DLD1 (cell line): ENCODE data around the gene GET4.

Source experiments
- in situ Hi-C: cut with HindIII; loops from 2 replicates; pipeline ENCODE4 v1.10.0; 2017; ENCODE audit warnings: low sequenced_read_pairs

GET4 gene

DNA sequence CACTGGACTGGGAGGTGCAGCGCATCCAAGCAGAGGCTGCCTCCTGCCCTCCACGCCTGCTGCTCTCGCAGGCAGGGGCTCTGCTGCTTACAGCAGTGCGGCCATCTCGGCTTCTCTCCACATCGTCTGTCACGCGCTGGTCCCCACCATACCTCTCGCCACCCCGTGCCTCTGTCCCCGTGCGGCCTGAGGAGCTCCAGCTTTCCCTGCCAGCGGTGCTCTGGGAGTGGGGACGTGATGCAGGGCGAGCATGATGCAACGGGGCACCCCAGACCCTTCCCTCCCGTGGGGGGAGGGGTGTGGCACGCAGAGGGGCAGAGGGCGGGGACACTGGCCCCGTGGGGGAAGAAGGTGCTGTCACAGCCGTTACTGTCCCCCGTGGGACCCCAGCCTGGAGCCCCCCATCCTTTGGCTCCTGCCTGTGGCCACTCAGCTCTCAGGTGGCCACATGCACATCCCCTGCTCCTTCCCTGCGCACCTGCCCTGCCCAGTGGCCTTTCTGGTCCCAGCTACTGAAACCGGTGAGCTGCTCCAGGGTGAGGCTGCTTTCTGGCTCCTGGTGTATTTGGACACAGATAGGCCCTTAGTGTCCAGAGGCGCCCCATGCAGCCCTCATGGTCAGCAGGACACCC, 9.0 kb downstream of the GET4 start:
- in situ Hi-C loops, result no loop called here

DNA sequence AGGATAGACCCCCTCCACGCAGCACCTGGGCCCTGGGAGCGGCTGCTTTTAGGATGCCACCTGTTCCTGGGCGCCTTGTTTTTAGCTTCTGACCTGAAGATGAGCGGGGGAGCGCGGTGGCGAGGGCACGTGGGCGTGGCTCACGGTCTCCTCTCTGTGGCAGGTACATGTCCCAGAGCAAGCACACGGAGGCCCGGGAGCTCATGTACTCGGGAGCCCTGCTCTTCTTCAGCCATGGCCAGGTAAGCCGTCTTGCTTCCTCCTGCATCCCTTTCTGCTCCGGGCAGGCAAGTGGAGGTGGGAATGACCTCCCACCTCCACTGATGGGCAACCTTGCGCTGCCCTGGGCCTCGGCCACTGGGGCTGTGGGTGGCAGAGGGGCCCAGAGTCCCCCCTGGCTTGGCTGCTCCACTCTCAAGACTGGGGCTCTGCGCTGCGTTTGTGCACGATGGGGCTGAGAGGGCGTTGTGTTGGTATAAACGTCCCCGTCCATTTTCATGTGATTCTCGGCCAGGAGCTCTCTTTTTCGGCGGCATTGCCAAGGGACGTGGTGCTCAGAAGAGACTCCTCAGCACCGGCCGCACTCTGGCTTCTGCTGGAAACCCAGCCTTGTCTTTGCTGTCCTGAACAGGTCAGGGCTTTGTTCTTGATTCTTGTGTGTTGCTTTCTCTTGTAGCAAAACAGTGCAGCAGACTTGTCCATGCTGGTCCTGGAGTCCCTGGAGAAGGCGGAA, 9.7 kb downstream of the GET4 start:
- in situ Hi-C loops, result no loop called here

DNA sequence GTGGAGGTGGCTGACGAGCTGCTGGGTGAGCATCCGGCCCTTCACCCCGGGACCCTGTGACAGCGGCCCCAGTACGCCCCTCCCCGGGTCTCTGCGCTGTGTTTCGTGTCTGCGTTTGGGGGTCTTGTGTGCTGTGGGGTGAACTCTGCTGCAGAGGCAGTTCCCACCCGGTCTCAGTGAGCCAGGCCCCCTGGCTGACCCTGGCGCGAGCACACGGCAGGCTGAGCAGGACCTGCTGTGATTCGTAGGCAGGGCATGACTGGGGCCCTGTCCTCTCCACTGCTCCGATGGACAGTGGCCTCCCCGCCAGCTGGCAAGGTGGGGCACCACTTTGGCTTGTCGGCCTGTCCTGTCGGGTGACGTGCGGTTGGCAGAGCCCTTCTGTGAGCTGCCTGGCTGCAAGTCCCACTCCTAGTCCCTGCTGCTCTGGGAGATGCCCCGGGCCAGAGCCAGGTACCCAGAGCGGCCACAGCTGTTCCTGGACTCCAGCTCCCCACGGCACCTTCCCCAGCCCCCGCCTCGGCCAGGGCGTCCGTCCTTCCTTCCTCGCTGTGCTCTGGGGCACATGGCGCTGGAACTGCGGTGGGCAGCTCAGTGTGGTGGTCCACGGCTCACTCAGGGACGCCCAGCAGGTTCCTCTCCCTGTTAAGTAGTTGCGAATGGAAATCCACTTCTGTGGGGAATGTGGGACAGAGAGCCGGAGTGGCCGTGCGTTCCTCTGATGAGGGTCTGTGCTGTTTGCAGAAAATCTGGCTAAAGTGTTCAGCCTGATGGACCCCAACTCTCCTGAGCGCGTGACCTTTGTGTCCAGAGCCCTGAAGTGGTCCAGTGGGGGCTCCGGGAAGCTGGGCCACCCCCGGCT, 10.5 kb downstream of the GET4 start:
- in situ Hi-C loops, result no loop called here

DNA sequence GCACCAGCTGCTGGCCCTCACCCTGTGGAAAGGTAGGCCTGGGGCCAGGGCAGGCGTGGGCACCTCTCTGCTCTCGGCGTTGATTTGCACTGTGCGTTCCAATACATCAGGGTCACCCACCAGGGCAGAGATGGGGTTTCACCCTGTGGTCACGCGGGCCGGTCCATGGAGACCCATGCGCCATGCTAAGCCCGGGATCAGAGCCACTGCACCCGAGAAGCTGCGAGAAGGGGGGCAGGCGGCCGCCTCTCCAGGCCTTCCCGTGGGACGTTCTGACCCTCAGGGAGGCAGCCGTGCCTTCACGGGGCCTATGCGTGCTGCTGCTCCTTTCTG, 11.1 kb downstream of the GET4 start:
- in situ Hi-C loops, result no loop called here

DNA sequence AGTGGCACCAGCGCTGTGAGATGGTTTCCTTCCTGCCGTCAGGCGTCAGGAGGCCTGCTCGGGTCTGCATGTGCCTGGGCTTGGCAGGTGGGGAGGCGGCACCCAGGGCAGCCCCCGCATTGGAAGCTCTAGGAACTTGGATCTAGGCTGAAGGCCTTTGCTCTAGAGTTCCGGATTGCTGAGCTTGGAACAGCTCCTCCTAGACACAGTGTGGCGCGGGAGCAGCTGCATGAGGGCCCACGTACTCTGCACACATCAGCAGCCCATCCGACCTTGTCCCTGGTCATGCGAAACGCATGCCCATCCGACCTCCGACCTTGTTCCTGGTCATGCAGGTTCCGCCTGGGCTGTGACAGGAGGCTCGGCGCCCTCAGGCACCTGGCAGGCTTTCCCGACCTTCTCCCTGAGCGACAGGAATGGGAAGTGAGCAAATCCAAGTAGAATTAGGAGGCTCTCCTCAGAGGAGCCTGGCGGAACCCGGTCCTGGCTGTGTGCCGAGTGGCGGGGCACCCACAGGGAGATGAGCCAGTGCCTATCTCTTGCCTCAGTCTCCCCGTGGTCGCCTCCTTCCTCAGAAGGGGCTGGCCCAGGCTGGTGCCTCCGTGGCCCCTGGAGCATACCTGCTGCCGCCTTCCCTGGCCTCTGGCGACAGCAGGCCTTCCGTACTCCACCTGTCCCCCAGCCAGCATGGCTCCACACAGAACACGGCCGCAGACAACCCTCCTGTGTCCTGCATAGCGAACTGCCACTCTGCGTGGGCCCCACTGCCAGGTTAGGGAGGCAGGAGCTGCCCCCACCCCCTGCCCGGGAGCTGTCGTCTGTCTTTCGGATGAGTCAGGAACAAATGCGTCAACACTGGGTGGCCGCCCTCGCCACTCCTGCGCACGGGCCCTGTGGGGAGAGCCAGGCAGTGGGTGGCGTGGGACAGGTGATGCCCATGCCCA, 12.0 kb downstream of the GET4 start:
- in situ Hi-C loops, result no loop called here

DNA sequence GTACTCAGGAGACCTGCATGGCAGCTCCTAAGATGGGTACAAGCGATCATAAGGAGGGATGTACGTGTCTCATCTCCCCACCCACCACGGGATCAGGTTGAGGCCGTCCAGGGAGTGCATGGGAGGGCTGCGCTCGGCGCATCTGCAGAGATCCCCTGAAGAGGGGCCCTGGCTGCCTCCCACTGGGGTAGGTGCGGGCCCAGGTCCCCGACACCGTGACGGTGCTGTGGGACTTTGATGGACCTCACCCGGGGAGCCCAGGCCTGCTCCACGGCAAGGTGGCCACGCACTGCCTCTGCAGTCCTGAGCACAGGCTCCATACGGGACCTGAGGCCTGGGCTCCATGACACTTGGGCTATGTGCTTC, 12.7 kb downstream of the GET4 start:
- in situ Hi-C loops, result no loop called here

DNA sequence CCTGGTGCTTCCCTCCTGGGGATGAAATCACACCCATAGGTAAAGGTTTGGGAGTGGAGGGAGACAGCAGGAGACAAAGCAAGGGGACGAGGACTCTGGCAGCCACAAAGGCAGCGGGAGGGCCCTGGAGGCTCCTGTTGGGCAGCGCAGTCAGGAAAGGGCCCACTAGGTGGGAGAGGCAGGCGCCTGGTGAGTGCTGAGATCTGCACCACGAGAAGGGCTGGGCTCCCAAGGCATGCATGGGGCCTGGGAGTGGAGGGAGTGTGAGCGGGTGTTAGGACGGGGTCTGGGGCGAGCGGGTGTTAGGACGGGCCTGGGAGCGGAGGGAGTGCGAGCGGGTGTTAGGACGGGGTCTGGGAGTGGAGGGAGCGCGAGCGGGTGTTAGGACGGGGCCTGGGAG, 13.0 kb downstream of the GET4 start:
- in situ Hi-C loops, result no loop called here

DNA sequence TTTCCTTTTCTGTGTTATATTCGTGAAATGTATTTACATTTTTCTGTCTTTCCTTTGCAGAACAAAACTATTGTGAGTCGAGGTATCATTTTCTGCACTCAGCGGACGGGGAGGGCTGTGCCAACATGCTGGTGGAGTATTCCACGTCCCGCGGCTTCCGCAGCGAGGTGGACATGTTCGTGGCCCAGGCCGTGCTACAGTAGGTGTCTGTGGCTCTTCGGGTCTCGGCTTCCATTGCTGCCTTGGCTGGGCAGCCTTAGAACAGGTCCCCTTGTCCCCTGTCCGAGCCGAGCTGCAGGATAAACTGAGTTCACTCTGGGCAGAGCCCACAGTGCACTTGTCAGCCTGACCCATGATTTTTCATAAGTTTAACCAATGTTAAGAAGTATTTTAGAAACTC, 14.5 kb downstream of the GET4 start:
- in situ Hi-C loops, result no loop called here

DNA sequence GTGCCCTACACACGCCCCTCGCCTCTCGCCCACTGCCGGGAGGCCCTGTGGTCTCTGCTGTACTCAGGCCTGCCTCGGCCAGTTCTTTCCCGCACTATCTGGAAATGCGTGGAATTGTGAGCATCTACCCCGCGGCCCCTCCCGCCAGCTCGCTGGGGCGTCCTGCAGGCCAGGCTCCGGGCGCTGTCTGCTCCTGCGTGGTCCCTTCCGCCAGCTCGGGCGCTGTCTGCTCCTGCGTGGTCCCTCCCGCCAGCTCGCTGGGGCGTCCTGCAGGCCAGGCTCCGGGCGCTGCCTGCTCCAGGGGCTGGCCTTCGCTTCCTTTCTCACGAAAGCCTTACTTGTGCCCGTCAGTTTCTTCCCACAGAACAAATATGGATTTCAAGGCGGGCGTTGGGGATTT, 14.9 kb downstream of the GET4 start:
- in situ Hi-C loops, result no loop called here

DNA sequence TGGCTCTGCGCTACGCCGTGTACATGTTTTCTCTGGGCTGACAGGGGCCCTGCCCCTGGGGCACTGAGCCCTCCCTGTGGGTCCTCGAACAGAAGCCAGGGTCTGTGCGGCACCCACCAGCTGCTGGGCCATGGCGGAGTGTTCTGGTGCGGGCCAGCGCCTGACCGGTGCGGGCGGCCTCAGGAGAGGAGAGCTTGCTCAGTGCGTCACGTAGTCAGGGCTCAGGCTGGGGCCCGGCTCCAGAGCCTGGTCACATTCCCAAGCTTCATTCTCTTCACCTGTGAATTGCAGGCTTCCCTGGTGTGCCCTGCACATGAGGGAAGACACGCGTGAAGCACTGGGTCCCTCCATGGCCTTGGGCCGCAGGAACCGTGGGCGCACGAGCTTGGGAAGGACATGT, 15.5 kb downstream of the GET4 start:
- in situ Hi-C loops, result no loop called here

DNA sequence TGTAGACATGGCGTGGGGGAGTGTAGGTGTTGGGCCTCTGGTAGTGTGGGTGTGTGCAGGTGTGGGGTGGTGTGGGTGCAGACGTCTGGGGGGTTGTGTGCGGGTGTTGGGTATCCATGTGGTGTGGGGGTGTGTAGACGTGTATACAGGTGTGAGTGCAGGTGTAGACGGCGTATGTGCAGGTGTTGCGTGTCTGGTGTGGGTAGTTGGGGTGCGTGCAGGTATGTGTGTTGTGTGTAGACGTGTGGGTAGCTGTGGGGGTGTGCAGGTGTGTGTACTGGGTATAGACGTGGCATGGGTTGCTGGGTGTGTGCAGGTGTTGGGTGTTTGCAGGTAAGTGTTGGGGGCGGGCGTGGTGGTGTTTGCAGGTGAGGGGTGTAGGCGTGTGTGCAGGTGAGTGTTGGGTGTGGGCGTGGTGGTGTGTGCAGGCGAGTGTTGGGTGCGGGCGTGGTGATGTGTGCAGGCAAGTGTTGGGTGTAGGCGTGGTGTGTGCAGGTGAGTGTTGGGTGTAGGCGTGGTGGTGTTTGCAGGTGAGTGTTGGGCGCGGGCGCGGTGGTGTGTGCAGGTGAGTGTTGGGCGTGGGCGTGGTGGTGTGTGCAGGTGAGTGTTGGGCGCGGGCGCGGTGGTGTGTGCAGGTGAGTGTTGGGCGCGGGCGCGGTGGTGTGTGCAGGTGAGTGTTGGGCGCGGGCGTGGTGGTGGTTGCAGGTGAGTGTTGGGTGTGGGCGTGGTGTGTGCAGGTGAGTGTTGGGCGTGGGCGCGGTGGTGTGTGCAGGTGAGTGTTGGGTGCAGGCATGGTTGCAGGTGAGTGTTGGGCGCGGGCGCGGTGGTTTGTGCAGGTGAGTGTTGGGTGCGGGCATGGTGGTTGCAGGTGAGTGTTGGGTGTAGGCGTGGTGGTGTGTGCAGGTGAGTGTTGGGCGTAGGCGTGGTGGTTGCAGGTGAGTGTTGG, 16.6 kb downstream of the GET4 start:
- in situ Hi-C loops, result no loop called here

DNA sequence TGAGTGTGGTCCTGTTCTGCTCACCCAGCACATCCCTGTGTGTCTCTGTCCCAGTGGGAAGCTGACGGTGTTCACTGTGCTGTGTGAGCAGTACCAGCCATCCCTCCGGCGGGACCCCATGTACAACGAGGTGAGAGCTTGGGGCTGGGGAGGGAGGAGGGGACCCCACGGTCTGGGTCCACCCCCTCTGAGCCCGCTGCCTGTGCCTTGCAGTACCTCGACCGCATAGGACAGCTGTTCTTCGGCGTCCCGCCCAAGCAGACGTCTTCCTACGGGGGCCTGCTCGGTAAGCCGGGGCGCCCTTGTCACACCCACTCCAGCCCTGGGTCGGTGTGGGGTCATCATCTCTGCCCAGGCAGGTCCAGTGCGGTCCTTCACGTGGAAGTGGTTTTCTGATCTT, 17.3 kb downstream of the GET4 start:
- in situ Hi-C loops, result no loop called here

DNA sequence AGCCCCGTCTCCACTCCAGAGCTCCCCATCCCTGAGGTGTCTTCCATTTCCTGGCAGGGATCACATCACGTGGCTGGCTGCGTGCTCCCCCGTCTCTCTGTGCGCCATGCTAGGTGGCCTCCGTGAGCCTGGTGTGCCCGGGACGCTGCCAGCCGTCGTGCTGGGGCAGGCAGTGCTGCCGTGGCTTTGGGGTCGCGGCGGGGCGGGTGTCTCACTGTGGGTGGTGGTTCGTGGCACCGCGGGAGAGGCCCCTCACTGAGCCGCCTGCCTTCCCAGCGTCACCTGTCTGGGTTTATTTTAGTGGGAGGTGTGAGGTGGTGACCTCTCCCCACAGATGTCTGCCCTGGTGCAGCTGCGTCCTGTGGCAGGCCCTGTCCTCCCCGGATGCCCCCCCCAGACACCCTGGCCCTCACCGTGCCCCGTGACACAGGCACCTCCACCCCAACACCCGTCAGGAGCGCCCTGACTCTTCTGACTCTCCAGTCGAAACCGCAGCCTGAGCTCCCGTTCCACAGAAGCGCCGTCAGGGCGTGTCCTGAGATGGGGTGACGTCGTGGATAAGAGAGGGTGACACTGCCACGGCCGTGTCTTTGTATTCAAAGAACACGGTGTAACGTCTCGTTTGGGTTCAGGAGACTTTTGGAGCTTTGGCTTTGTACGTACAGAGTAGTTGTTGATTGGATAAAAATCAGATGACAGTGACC, 18.0 kb downstream of the GET4 start:
- in situ Hi-C loops, result no loop called here

DNA sequence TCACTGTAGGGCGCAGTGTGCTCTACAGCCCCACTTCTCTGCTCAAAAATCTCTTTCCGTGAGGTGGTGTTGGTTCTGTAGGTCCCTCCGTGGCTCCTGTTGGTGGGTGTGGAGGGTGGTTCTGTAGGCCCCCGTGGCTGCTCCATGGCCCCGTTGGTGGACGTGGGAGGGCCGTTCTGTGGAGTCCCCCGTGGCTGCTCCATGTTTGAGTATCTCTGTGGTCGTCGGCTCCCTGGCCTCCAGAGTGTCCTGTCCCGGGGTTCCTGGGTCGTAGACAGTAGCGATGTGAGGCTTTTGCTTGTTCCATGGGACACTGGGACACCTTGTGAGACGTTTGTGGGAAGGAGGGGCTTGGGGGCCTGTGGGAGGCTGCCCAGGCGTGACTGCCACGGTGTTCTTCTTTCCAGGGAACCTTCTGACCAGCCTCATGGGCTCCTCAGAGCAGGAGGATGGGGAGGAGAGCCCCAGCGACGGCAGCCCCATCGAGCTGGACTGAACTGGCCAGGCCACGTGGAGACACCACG, 18.6 kb downstream of the GET4 start:
- in situ Hi-C loops, result no loop called here

DNA sequence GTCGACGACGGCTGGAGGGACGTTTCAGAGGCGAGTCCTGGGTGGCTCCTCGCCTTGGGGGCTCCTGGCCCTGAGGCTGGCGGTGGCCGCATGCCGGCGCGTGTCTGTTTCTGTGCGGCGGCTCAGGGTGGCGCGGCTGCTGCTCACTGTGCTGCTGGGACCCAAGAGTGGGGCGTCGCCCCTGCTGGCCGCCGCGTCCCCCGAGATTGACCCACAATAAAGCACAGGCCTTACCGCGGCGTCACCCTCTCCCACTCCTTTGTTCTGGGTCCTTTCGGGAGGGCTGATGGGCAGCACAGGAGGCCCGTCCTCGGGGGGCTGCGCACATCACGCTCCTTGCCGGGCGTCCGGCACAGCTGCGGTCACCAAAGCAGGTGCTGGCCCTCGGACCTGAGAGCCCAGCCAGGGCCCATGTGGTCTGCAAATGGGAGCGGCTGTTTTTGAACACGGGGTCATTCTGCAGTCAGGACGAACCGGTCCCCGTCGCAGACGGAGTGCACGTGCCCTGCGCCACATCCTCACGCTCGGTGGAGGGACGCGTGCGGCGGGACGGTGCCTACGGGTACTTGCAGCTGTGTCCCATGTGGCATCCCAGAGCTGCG, 19.2 kb downstream of the GET4 start:
- in situ Hi-C loops, result no loop called here

DNA sequence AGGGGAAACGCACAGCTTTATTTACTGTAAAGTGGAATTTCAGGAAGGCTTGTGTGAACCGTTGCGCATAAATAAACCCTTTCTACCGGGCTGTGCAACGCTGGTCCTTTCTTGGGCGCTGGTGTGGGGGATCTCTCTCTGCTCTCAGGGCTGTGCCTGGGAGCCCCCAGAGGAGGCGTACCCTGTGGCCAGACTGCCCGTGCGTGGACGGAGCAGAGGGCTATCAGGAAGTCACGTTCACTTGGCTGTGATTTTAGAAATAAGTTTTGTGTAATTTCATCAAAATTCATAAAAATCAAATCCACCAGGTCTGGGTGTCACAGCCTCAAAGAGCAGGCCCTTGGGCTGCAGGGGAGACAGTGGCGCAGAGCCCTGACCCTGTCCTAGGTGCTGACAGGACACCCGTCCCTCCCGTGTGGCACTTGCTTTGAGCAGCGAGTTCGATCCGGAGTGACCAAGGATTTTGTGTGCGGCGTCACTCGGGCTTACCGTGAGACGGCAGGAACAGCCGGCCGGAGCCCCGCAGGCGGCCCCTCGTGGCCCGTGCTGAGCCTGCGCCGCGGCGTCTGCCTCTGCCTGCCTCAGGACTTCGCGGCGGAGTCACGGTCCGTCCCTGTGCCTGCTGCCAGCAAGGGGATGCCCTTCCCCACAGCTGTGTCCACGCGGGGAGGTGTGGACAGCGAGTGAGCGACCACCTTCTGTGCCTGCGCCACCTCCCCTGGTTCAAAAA, 20.2 kb downstream of the GET4 start:
- in situ Hi-C loops, result no loop called here

DNA sequence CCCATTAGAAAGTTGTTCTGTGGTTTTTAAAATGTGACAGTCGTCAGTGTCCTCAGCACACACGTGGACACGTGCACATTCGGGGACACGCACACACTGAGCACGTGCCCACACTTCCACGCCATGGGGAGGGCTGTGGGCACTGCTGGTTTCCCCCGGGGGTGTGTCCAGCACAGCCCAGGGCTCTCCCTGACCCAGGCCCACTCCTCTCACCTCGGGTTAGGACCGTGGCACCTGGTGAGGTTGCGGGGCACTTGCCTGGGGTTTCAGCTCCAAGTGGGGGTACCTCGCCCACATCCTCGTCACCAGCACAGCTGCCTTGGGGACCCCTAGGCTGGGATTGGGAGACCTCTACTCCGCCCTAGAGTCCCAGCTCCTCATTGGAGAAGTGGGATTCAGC, 20.7 kb downstream of the GET4 start:
- in situ Hi-C loops, result no loop called here

DNA sequence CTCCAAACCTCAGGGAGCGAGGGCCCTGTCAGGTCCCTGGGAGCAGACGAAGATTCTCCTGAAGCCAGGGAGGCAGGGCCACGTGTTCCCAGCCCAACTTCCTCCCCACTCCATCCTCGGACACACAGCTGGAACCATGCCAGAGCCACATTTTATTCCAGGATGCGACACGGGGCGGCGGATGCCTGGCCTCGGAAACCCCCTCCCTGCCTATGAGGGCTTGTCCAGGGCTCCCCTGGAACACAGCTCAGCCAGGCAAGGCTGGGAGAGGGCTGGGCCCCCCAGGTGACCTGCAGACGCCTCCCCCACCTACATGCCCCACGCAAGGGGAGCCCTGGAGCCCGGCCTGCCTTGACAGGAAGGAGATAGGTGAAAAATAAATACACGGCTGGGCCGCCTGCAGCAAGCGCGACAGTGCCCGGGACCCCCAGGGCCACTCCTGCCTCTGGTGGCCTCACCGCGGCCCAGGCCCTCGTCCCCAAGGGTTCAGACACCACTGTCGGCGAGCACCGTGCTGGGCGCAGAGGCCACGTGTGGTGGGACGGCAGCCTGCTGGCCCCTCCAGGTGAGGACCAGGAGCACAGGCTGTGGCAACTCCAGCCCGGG, 21.5 kb downstream of the GET4 start:
- in situ Hi-C loops, result no loop called here
